Measurements from ENCODE around the gene STK32C. TPM values are rescaled to one million over a fixed set of nuclear protein-coding genes. Genes with fewer than 3 reads are reported as not detected.

STK32C gene
- total and polyA plus RNA-seq, 2 of the 4 experiments (the other 2 are of a cell fraction): 5.0 to 8.3 TPM

- H3K23ac ChIP-seq (ENCODE audit: low read depth, low read length): no peak overlapping the region
- H3K56ac ChIP-seq (ENCODE audit: extremely low read depth, insufficient read depth, low read length): no peak overlapping the region
- ATAC-seq (ENCODE audit: low read depth) (no peak), DNase-seq (no peak)
- H3K9me3 ChIP-seq (ENCODE audit: control insufficient read depth, insufficient read depth, low read length): no peaks in the 10 kb centered on the region
- POLR2A ChIA-PET (ENCODE audit: unreplicated experiment): no interaction called here
- no peak overlapping the region for H3K4me2 ChIP-seq (ENCODE audit: low read depth, low read length)
- BruUV-seq (replicated peaks): no TSS peak
- WGBS, 2 experiments (ENCODE audit: extremely low coverage in 2 of 2, insufficient read length in 1 of 2): 68% methylated on average over 9 of the region's 23 CpGs; no CpG with 5 or more reads in 1 of the 2 experiments
- no peaks in the 10 kb centered on the region for H3K79me1 ChIP-seq (ENCODE audit: low read depth in 1 of 2, low read length in 2 of 2)
- no peak overlapping the region for H3K27ac ChIP-seq (ENCODE audit: insufficient read depth, low read length)
- H2BK15ac ChIP-seq (ENCODE audit: low read depth, low read length): no peak overlapping the region
- no peak overlapping the region for H4K91ac ChIP-seq (ENCODE audit: insufficient read depth, low read depth, low read length)
- no peak overlapping the region for H3K14ac ChIP-seq (replicated peaks; ENCODE audit: low read depth, low read length)
- no peak overlapping the region for H2BK5ac ChIP-seq (ENCODE audit: low read depth, low read length, poor library complexity, severe bottlenecking)
- TF ChIP-seq ELK1 (IDR thresholded peaks at IDR 0.05; ENCODE audit: borderline replicate concordance, low read depth, low read length) (no peak), MAZ (IDR thresholded peaks at IDR 0.05; ENCODE audit: borderline replicate concordance, low read depth, low read length) (no peak), BHLHE40 (IDR thresholded peaks at IDR 0.05; ENCODE audit: low read depth, low read length) (no peak), NFE2L2 (IDR thresholded peaks at IDR 0.05; ENCODE audit: low read depth, low read length) (no peak), POLR2A (IDR thresholded peaks at IDR 0.05; ENCODE audit: low read depth, low read length) (no peak), CEBPB (IDR thresholded peaks at IDR 0.05; ENCODE audit: low read depth, low read length) (no peak), USF2 (IDR thresholded peaks at IDR 0.05; ENCODE audit: low read depth, low read length) (no peak), MXI1 (IDR thresholded peaks at IDR 0.05; ENCODE audit: borderline replicate concordance, low read depth, low read length) (no peak)
- no peak overlapping the region for H3K9ac ChIP-seq (ENCODE audit: low read depth, low read length)
- H2BK120ac ChIP-seq (ENCODE audit: low read depth, low read length): no peak overlapping the region
- no peak overlapping the region for H3K4me3 ChIP-seq (ENCODE audit: insufficient read depth, low read depth, low read length)
- peaks cover 3% of the 10 kb centered on the region; the same call in 1 of the 2 replicates for H3K27me3 ChIP-seq (ENCODE audit: control insufficient read depth, insufficient read depth, low read length)
- no peak overlapping the region for H2AFZ ChIP-seq (replicated peaks; ENCODE audit: low read length, poor library complexity)
- H2AK5ac ChIP-seq (ENCODE audit: low read depth, low read length): no peak overlapping the region
- in situ Hi-C loops (cut with MboI; ENCODE audit: low sequenced_read_pairs): no loop called here
- no peak overlapping the region for H3K4ac ChIP-seq (ENCODE audit: low read depth, low read length)
- no peaks in the 10 kb centered on the region for H3K9me1 ChIP-seq (ENCODE audit: insufficient read depth, low read length)
- no peaks in the 10 kb centered on the region for H3K4me1 ChIP-seq (ENCODE audit: control insufficient read depth, insufficient read depth, low read length)
- H3K36me3 ChIP-seq (ENCODE audit: control insufficient read depth, insufficient read depth, low read length): no peaks in the 10 kb centered on the region
- no peak overlapping the region for H4K5ac ChIP-seq (ENCODE audit: low read depth, low read length)
- H4K20me1 ChIP-seq (ENCODE audit: insufficient read depth, low read length): no peaks in the 10 kb centered on the region
- CTCF ChIA-PET: no interaction called here
- H2AK9ac ChIP-seq (replicated peaks; ENCODE audit: low read depth, low read length, poor library complexity): no peak overlapping the region
- H2BK20ac ChIP-seq (ENCODE audit: low read depth, low read length): no peak overlapping the region
- no peak overlapping the region for H3K18ac ChIP-seq (ENCODE audit: low read depth, low read length)
- no peak overlapping the region for H4K8ac ChIP-seq (ENCODE audit: low read depth in 2 of 2, low read length in 2 of 2)
- dilution Hi-C loops (cut with HindIII; ENCODE audit: low sequenced_read_pairs, unreplicated experiment): no loop called here
- intact Hi-C loops (cut with micrococcal nuclease): no loop called here
Observed at GRCh38 chr10:132166216-132166950, 141.4 kb downstream of the STK32C start.
